Esophagus muscularis mucosa (tissue), 3 donors: Measurements from ENCODE around the gene IL17C.

Experiments
- CTCF ChIP-seq, 3 experiments: fragments of 200-600 bp in 2 of 3; fragments of 450-650 bp in 1 of 3; sonication (generic) in 2 of 3; IDR thresholded peaks; one replicate each; pipeline ENCODE4 v1.5.1; 2017 to 2019; ENCODE audit warnings: antibody characterized with exemption in 3 of 3, mild to moderate bottlenecking in 2 of 3, moderate library complexity in 1 of 3
- POLR2A ChIP-seq: fragments of 450-650 bp; IDR thresholded peaks from one replicate; pipeline ENCODE4 v1.6.1; 2017; ENCODE audit warnings: antibody characterized with exemption, moderate library complexity, mild to moderate bottlenecking, low read depth
- POLR2AphosphoS5 ChIP-seq, 2 donors: sonication (generic); formaldehyde crosslinking; IDR thresholded peaks; one replicate each; pipeline ENCODE4 v1.6.1; 2017; ENCODE audit warnings: antibody characterized with exemption in 2 of 2

- TF ChIP-seq POLR2A (no peak), POLR2AphosphoS5 (IDR thresholded peaks at IDR 0.05) (no peak), CTCF (IDR thresholded peaks at IDR 0.05) (no peak)
Observed at GRCh38 chr16:88638323-88639230, at the start of gene IL17C.
